ENCODE data around the gene EIF4G3.
A peak's percentile ranks its signal among the peaks of the same experiment; 100 is the strongest.

The EIF4G3 gene

GRCh38 chr1:20992322-20993056 lies 184.2 kb downstream of the EIF4G3 start:
- ATAC-seq (peak; percentile 46), DNase-seq (no peak)

GRCh38 chr1:20988943-20989342 lies 187.8 kb downstream of the EIF4G3 start:
- DNase-seq (no peak), ATAC-seq (no peak)

- ATAC-seq, result no peak
- DNase-seq, result no peak
Observed at GRCh38 chr1:20987831-20988825, 188.6 kb downstream of the EIF4G3 start.

GRCh38 chr1:20983297-20983889 lies 193.3 kb downstream of the EIF4G3 start:
- DNase-seq (no peak), ATAC-seq (no peak)

GRCh38 chr1:20982316-20982715 lies 194.4 kb downstream of the EIF4G3 start:
- no peak for DNase-seq
- ATAC-seq, result no peak

GRCh38 chr1:20981915-20982314 lies 194.8 kb downstream of the EIF4G3 start:
- no peak for ATAC-seq
- no peak for DNase-seq

GRCh38 chr1:20980051-20980450 lies 196.6 kb downstream of the EIF4G3 start:
- DNase-seq, result no peak

GRCh38 chr1:20978413-20978812 lies 198.3 kb downstream of the EIF4G3 start:
- ATAC-seq, result no peak

More at GRCh38 chr1:20980051-20980450, 196.6 kb downstream of the EIF4G3 start:
- ATAC-seq, result no peak

GRCh38 chr1:20975668-20976067 lies 201.0 kb downstream of the EIF4G3 start:
- DNase-seq (no peak), ATAC-seq (no peak)

More at GRCh38 chr1:20978413-20978812, 198.3 kb downstream of the EIF4G3 start:
- DNase-seq, result no peak

GRCh38 chr1:20974951-20975350 lies 201.7 kb downstream of the EIF4G3 start:
- no peak for ATAC-seq

GRCh38 chr1:20974069-20974468 lies 202.6 kb downstream of the EIF4G3 start:
- ATAC-seq (no peak), DNase-seq (no peak)

More at GRCh38 chr1:20974951-20975350, 201.7 kb downstream of the EIF4G3 start:
- no peak for DNase-seq

GRCh38 chr1:20972855-20973254 lies 203.8 kb downstream of the EIF4G3 start:
- ATAC-seq (no peak), DNase-seq (no peak)

GRCh38 chr1:20964540-20965484 lies 211.9 kb downstream of the EIF4G3 start:
- ATAC-seq (no peak), DNase-seq (no peak)

- ATAC-seq, result no peak
- no peak for DNase-seq
Observed at GRCh38 chr1:20962576-20963258, 214.0 kb downstream of the EIF4G3 start.

- ATAC-seq (no peak), DNase-seq (no peak)
Observed at GRCh38 chr1:20958430-20958829, 218.3 kb downstream of the EIF4G3 start.

- DNase-seq (no peak), ATAC-seq (no peak)
Observed at GRCh38 chr1:20956272-20956671, 220.4 kb downstream of the EIF4G3 start.

- ATAC-seq, result no peak
- DNase-seq, result no peak
Observed at GRCh38 chr1:20950679-20951078, 226.0 kb downstream of the EIF4G3 start.

GRCh38 chr1:20949871-20950590 lies 226.7 kb downstream of the EIF4G3 start:
- no peak for ATAC-seq

GRCh38 chr1:20948101-20948500 lies 228.6 kb downstream of the EIF4G3 start:
- DNase-seq (no peak), ATAC-seq (no peak)

More at GRCh38 chr1:20949871-20950590, 226.7 kb downstream of the EIF4G3 start:
- no peak for DNase-seq

- no peak for ATAC-seq
Observed at GRCh38 chr1:20947409-20947808, 229.3 kb downstream of the EIF4G3 start.

More at GRCh38 chr1:20947409-20947808, 229.3 kb downstream of the EIF4G3 start:
- no peak for DNase-seq

All from stimulated activated naive CD8-positive, alpha-beta T cell treated with anti-CD3 and anti-CD28 coated beads, Interleukin-15, Interleukin-2, amounts not matched to agents 100 U/mL and 50 U/mL, for 24 hours (primary cell).